Vagina (tissue), 2 donors: Measurements from ENCODE around the gene CRY1.

ENCODE experiments used
- POLR2A ChIP-seq, 2 donors: fragments of 450-650 bp; IDR thresholded peaks; one replicate each; pipeline ENCODE4 v1.6.1; 2017; ENCODE audit warnings: antibody characterized with exemption in 2 of 2, mild to moderate bottlenecking in 2 of 2, moderate library complexity in 2 of 2
- POLR2AphosphoS5 ChIP-seq, 2 donors: sonication (generic); formaldehyde crosslinking; IDR thresholded peaks; one replicate each; pipeline ENCODE4 v1.9.0; 2017; ENCODE audit warnings: antibody characterized with exemption in 2 of 2, mild to moderate bottlenecking in 2 of 2, low read depth in 1 of 2; ENCODE audit not compliant: insufficient read depth in 1 of 2
- TF ChIP-seq, protein P1 (sequence below), 3 experiments: fragments of 450-650 bp in 2 of 3; fragments of 200-600 bp in 1 of 3; sonication (generic) in 1 of 3; IDR thresholded peaks; one replicate each; pipeline ENCODE4 v1.5.1; 2017 to 2019; ENCODE audit warnings: antibody characterized with exemption in 3 of 3, mild to moderate bottlenecking in 2 of 3, moderate library complexity in 2 of 3

- TF ChIP-seq, protein P1, sequence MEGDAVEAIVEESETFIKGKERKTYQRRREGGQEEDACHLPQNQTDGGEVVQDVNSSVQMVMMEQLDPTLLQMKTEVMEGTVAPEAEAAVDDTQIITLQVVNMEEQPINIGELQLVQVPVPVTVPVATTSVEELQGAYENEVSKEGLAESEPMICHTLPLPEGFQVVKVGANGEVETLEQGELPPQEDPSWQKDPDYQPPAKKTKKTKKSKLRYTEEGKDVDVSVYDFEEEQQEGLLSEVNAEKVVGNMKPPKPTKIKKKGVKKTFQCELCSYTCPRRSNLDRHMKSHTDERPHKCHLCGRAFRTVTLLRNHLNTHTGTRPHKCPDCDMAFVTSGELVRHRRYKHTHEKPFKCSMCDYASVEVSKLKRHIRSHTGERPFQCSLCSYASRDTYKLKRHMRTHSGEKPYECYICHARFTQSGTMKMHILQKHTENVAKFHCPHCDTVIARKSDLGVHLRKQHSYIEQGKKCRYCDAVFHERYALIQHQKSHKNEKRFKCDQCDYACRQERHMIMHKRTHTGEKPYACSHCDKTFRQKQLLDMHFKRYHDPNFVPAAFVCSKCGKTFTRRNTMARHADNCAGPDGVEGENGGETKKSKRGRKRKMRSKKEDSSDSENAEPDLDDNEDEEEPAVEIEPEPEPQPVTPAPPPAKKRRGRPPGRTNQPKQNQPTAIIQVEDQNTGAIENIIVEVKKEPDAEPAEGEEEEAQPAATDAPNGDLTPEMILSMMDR (IDR thresholded peaks at IDR 0.05) = no peak
- TF ChIP-seq POLR2A (IDR thresholded peaks at IDR 0.05) (no peak), POLR2AphosphoS5 (IDR thresholded peaks at IDR 0.05; ENCODE audit: insufficient read depth in 1 of 2, low read depth in 1 of 2) (no peak)
These were observed 32.5 kb upstream of the CRY1 start for GRCh38 chr12:107125833-107126232.
